Panc1 (cell line): Measurements from ENCODE around the gene GULP1. TPM values are rescaled to one million over a fixed set of nuclear protein-coding genes. Genes with fewer than 3 reads are reported as not detected.
A peak's percentile ranks its signal among the peaks of the same experiment; 100 is the strongest.

ENCODE experiments used
- ATAC-seq: fragments of 200-7000 bp; cut with Tn5 transposase; 2 replicates; pipeline ENCODE4 v1.9.1; 2020; ENCODE audit warnings: mild to moderate bottlenecking, moderate library complexity
- BruUV-seq: library from RNA; stranded (reverse); fragments of 400-500 nt; replicated peaks from 2 replicates; lab custom pipeline; 2021; lab: Mats Ljungman, UMichigan
- CTCF ChIA-PET: fragments of 300-600 bp; sonication (Branson Sonifier 250); formaldehyde crosslinking; loops from one replicate; lab custom pipeline; 2022; ENCODE audit warnings: antibody characterized with exemption; lab: Charles Lee
- POLR2A ChIA-PET: fragments of 300-600 bp; sonication (Branson Sonifier 250); formaldehyde crosslinking; loops from one replicate; lab custom pipeline; 2022; ENCODE audit warnings: antibody characterized with exemption; lab: Charles Lee
- DNase-seq: peaks from one replicate; pipeline ENCODE4 v3.0.0-alpha.2; 2010; ENCODE audit warnings: low read depth, low spot score
- H3K27ac ChIP-seq: 2 replicates; pipeline ENCODE4 v1.5.1; 2011; ENCODE audit warnings: mild to moderate bottlenecking, low read length, inconsistent platforms
- H3K27me3 ChIP-seq: fragments of 200-500 bp; sonication (Bioruptor generic); 2 replicates; pipeline ENCODE4 v1.6.0; 2014; ENCODE audit warnings: low read length, inconsistent platforms; ENCODE audit not compliant: control insufficient read depth, insufficient read depth
- H3K36me3 ChIP-seq: fragments of 200-500 bp; sonication (Bioruptor generic); 2 replicates; pipeline ENCODE4 v1.5.1; 2014; ENCODE audit warnings: inconsistent platforms, mild to moderate bottlenecking, low read length, moderate library complexity; ENCODE audit not compliant: control insufficient read depth, insufficient read depth
- H3K4me1 ChIP-seq: 2 replicates; pipeline ENCODE4 v1.5.1; 2011; ENCODE audit warnings: inconsistent platforms, mild to moderate bottlenecking, low read length, moderate library complexity; ENCODE audit not compliant: control insufficient read depth, insufficient read depth
- H3K4me3 ChIP-seq, 2 experiments: 2 replicates each; pipeline ENCODE4 v1.5.1; 2011 to 2012; ENCODE audit warnings: low read depth in 2 of 2, low read length in 2 of 2, mild to moderate bottlenecking in 2 of 2, inconsistent platforms in 1 of 2, moderate library complexity in 1 of 2
- H3K9me3 ChIP-seq: fragments of 200-500 bp; sonication (Bioruptor generic); 2 replicates; pipeline ENCODE4 v1.5.1; 2014; ENCODE audit warnings: low read depth, mild to moderate bottlenecking, inconsistent platforms, low read length, moderate library complexity; ENCODE audit not compliant: control insufficient read depth, insufficient read depth
- CTCF ChIP-seq: fragments of 450-650 bp; IDR thresholded peaks from 2 replicates; pipeline ENCODE4 v1.5.1; 2017; ENCODE audit warnings: mild to moderate bottlenecking
- POLR2AphosphoS5 ChIP-seq: IDR thresholded peaks from 2 replicates; pipeline ENCODE4 v1.6.1; 2012; ENCODE audit warnings: mild to moderate bottlenecking, low read depth, low read length, moderate library complexity
- REST ChIP-seq, 2 experiments: IDR thresholded peaks; 2 replicates each; pipeline ENCODE4 v1.6.1; 2011 to 2012; ENCODE audit warnings: low read depth in 2 of 2, control low read depth in 1 of 2, low read length in 1 of 2, mild to moderate bottlenecking in 1 of 2, moderate library complexity in 1 of 2; ENCODE audit not compliant: insufficient read depth in 1 of 2
- SIN3A ChIP-seq: IDR thresholded peaks from 2 replicates; pipeline ENCODE4 v1.6.1; 2012; ENCODE audit warnings: low read depth, mild to moderate bottlenecking, low read length, moderate library complexity, borderline replicate concordance; ENCODE audit not compliant: insufficient read depth
- TCF7L2 ChIP-seq: IDR thresholded peaks from 2 replicates; pipeline ENCODE4 v1.6.1; 2011; ENCODE audit warnings: mild to moderate bottlenecking, low read depth, low read length, inconsistent platforms
- in situ Hi-C: cut with HindIII; loops from 2 replicates; pipeline ENCODE4 v1.10.0; 2016; ENCODE audit warnings: low sequenced_read_pairs, low pct_unique_long_range_greater_than_20kb
- intact Hi-C: fragments of 100-400 bp; cut with micrococcal nuclease; formaldehyde crosslinking; loops from one replicate; pipeline ENCODE4 v1.10.0; 2022; ENCODE audit not compliant: unreplicated experiment
- total RNA-seq: library from RNA; stranded (reverse); gene quantifications from one replicate; pipeline ENCODE4 v1.2.1, GENCODE V29; 2021; ENCODE audit not compliant: unreplicated experiment

Gene GULP1
- total RNA-seq, 1 experiment from 2014 or later, result 51.5 TPM

DNA sequence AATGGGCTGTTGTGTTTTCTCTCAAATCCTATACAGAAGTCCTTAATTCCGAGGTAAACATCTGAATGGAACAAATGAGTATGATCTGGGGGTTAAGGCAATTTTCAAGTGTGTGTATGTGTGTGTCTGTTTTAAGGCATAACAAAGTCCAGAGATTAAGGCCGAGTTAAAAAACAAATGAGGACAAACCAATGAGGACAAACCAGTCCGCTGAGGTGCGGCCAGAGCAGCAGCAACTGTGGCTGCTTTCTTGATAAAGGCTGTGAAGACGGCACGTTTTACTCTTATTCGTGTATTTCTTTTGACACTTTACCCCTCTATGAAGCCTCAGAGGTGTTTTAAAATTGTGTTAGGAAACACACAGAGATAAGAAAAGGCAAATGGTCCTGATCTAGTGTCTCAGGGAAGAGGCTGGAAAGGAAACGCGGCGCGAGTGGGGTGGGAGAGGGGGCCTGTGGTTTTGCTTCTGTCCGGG lies 495 bp upstream of the GULP1 start:
- ChIA-PET POLR2A (interaction anchor here (0.6 kb wide), 1 partner anchor 1335 kb away, joined by 5 read pairs; no protein-coding TSS in a partner anchor), CTCF (interaction anchor here (0.6 to 1.0 kb wide), 4 partner anchors 17 to 671 kb away, joined by 3 to 6 read pairs (median 4); no protein-coding TSS in a partner anchor)
- Histone ChIP-seq H3K27me3 (no peaks in the 10 kb centered on the region), H3K36me3 (no peaks in the 10 kb centered on the region; the same call in 1 of the 2 replicates), H3K27ac (peak overlapping the region; percentile 95), H3K9me3 (no peaks in the 10 kb centered on the region), H3K4me1 (peaks cover 14% of the 10 kb centered on the region), H3K4me3 (peak overlapping the region; percentile 81 to 82)
- ATAC-seq (no peak), DNase-seq (no peak)
- in situ Hi-C loops, result no loop called here
- intact Hi-C loops, result loop anchor here (5.0 to 10.0 kb wide), 3 partner anchors 76 to 706 kb away; no protein-coding TSS in a partner anchor
- TF ChIP-seq TCF7L2 (no peak), SIN3A (no peak), CTCF (no peak), POLR2AphosphoS5 (no peak; the same call in 1 of the 2 replicates), REST (IDR thresholded peaks at IDR 0.05; ENCODE audit: insufficient read depth in 1 of 2, low read depth in 2 of 2, low read length in 1 of 2) (no peak)
- no TSS peak for BruUV-seq

GRCh38 chr2:188292348-188293239 lies 920 bp downstream of the GULP1 start:
- peaks cover 16% of the 10 kb centered on the region for H3K4me1 ChIP-seq
- peak; percentile 78 for DNase-seq
- in situ Hi-C loops, result no loop called here
- ChIA-PET CTCF (interaction anchor here (0.6 to 0.9 kb wide), 2 partner anchors 30 to 792 kb away, joined by 3 to 4 read pairs; no protein-coding TSS in a partner anchor), POLR2A (interaction anchor here (0.5 to 1.0 kb wide), 5 partner anchors 46 to 866 kb away, joined by 3 to 5 read pairs (median 3); no protein-coding TSS in a partner anchor)
- no TSS peak for BruUV-seq
- intact Hi-C loops, result loop anchor here (5.0 to 10.0 kb wide), 3 partner anchors 75 to 708 kb away; no protein-coding TSS in a partner anchor
- no peaks in the 10 kb centered on the region; the same call in 1 of the 2 replicates for H3K36me3 ChIP-seq
- peaks cover 5% of the 10 kb centered on the region; the same call in 1 of the 2 replicates for H3K9me3 ChIP-seq
- H3K27ac ChIP-seq, result peak overlapping the region; percentile 95
- ATAC-seq, result peak; percentile 88
- H3K4me3 ChIP-seq, result peak overlapping the region; percentile 81 to 82
- TF ChIP-seq CTCF (no peak), REST (IDR thresholded peaks at IDR 0.05; ENCODE audit: insufficient read depth in 1 of 2, low read depth in 2 of 2, low read length in 1 of 2) (peak in 1 of 2 experiments; percentile 29; a peak in 1 of 4 replicates), TCF7L2 (peak; percentile 95), POLR2AphosphoS5 (peak; percentile 87), SIN3A (peak; percentile 84)
- H3K27me3 ChIP-seq, result no peaks in the 10 kb centered on the region
